Liver (tissue), 9 donors: ENCODE data around the gene PPP1R3G. TPM values are rescaled to one million over a fixed set of nuclear protein-coding genes. Genes with fewer than 3 reads are reported as not detected.

Experiments
- DNase-seq: peaks from one replicate; pipeline ENCODE4 v3.0.0-alpha.2; 2017; ENCODE audit warnings: low spot score
- H3K27ac ChIP-seq, 2 donors: one replicate each; pipeline ENCODE4 v1.7.0; 2013; ENCODE audit warnings: inconsistent platforms in 2 of 2, low read length in 2 of 2, control low read depth in 1 of 2, low read depth in 1 of 2, mild to moderate bottlenecking in 1 of 2
- H3K27me3 ChIP-seq, 4 donors: one replicate each; pipeline versions ENCODE4 v1.6.1 to v1.7.0; 2013; ENCODE audit warnings: low read length in 3 of 4, inconsistent platforms in 1 of 4, mild to moderate bottlenecking in 1 of 4, moderate library complexity in 1 of 4; ENCODE audit not compliant: control insufficient read depth in 4 of 4, insufficient read depth in 4 of 4
- H3K36me3 ChIP-seq, 4 donors: one replicate each; pipeline versions ENCODE4 v1.6.1 to v1.7.0; 2013; ENCODE audit warnings: low read length in 3 of 4, mild to moderate bottlenecking in 3 of 4, low read depth in 1 of 4, moderate library complexity in 1 of 4; ENCODE audit not compliant: control insufficient read depth in 4 of 4, insufficient read depth in 3 of 4
- H3K4me1 ChIP-seq, 4 donors: one replicate each; pipeline versions ENCODE4 v1.6.1 to v1.7.0; 2013; ENCODE audit warnings: low read length in 3 of 4, mild to moderate bottlenecking in 3 of 4, moderate library complexity in 1 of 4; ENCODE audit not compliant: control insufficient read depth in 4 of 4, insufficient read depth in 4 of 4
- H3K4me3 ChIP-seq, 3 donors: one replicate each; pipeline versions ENCODE4 v1.6.1 to v1.7.0; 2013; ENCODE audit warnings: low read length in 3 of 3, control low read depth in 1 of 3, low read depth in 1 of 3, mild to moderate bottlenecking in 1 of 3
- H3K9ac ChIP-seq, 2 donors: one replicate each; pipeline ENCODE4 v1.7.0; 2013; ENCODE audit warnings: low read length in 2 of 2, mild to moderate bottlenecking in 2 of 2, moderate library complexity in 2 of 2, control low read depth in 1 of 2, low read depth in 1 of 2
- H3K9me3 ChIP-seq, 4 donors: one replicate each; pipeline versions ENCODE4 v1.6.1 to v1.7.0; 2013; ENCODE audit warnings: low read length in 3 of 4; ENCODE audit not compliant: control insufficient read depth in 4 of 4
- EGR1 ChIP-seq, 2 donors: IDR thresholded peaks; 2 replicates each; pipeline ENCODE4 v1.6.1; 2016 to 2018; ENCODE audit warnings: antibody characterized with exemption in 2 of 2, low read depth in 2 of 2
- FOXA1 ChIP-seq: IDR thresholded peaks from 2 replicates; pipeline ENCODE4 v1.6.1; 2016; ENCODE audit warnings: antibody characterized with exemption
- FOXA2 ChIP-seq: IDR thresholded peaks from 2 replicates; pipeline ENCODE4 v1.6.1; 2016; ENCODE audit warnings: antibody characterized with exemption
- HNF4G ChIP-seq: IDR thresholded peaks from 2 replicates; pipeline ENCODE4 v1.6.1; 2016; ENCODE audit warnings: antibody characterized with exemption
- JUND ChIP-seq, 2 donors: IDR thresholded peaks; 2 replicates each; pipeline ENCODE4 v1.6.1; 2016; ENCODE audit warnings: antibody characterized with exemption in 2 of 2
- NR2F2 ChIP-seq: IDR thresholded peaks from 2 replicates; pipeline ENCODE4 v1.6.1; 2016; ENCODE audit warnings: antibody characterized with exemption
- RAD21 ChIP-seq, 2 donors: IDR thresholded peaks; 2 replicates each; pipeline ENCODE4 v1.6.1; 2016; ENCODE audit warnings: antibody characterized with exemption in 2 of 2, mild to moderate bottlenecking in 2 of 2
- REST ChIP-seq: IDR thresholded peaks from 2 replicates; pipeline ENCODE4 v1.6.1; 2016; ENCODE audit warnings: antibody characterized with exemption, mild to moderate bottlenecking
- RXRA ChIP-seq, 2 donors: IDR thresholded peaks; 2 replicates each; pipeline ENCODE4 v1.6.1; 2017 to 2018; ENCODE audit warnings: antibody characterized with exemption in 2 of 2, mild to moderate bottlenecking in 1 of 2
- SP1 ChIP-seq: IDR thresholded peaks from 2 replicates; pipeline ENCODE4 v1.6.1; 2018; ENCODE audit warnings: antibody characterized with exemption, mild to moderate bottlenecking
- TAF1 ChIP-seq: conservative IDR thresholded peaks from 2 replicates; pipeline ENCODE4 v1.6.1; 2016; ENCODE audit warnings: antibody characterized with exemption, mild to moderate bottlenecking
- YY1 ChIP-seq: IDR thresholded peaks from 2 replicates; pipeline ENCODE4 v1.6.1; 2016; ENCODE audit warnings: antibody characterized with exemption, mild to moderate bottlenecking
- ZBTB33 ChIP-seq: IDR thresholded peaks from 2 replicates; pipeline ENCODE4 v1.6.1; 2016; ENCODE audit warnings: antibody characterized with exemption
- WGBS: extraction: QIAGEN DNeasy Blood & Tissue Kit; methylation state at CpG from one replicate; pipeline ENCODE4 v1.1.7; 2013; 5-methylcytosine and 5-hydroxymethylcytosine counted together
- polyA plus RNA-seq, 2 donors: library from polyadenylated mRNA; stranded (reverse) in 1 of 2; unstranded in 1 of 2; fragments of 200-250 nt in 1 of 2; fragments of >200 nt in 1 of 2; fragmentation: Nextera tagmentation in 1 of 2; extraction: Ambion mirVana in 1 of 2; gene quantifications; one replicate each; pipeline versions ENCODE4 v1.2.1 to v1.2.3, GENCODE V29; 2013 to 2015
- total RNA-seq, 2 donors: library from RNA; depleted of rRNA; stranded (reverse); fragments of >200 nt; gene quantifications; one replicate each; pipeline ENCODE4 v1.2.3, GENCODE V29; 2014
- TF ChIP-seq, protein P1 (sequence below): IDR thresholded peaks from 2 replicates; pipeline ENCODE4 v1.6.1; 2016; ENCODE audit warnings: antibody characterized with exemption
- TF ChIP-seq, protein P2 (sequence below): IDR thresholded peaks from 2 replicates; pipeline ENCODE4 v1.6.1; 2016; ENCODE audit warnings: antibody characterized with exemption
- TF ChIP-seq, protein P3 (sequence below): fragments of 150-350 bp; IDR thresholded peaks from 2 replicates; pipeline ENCODE4 v1.5.1; 2017; ENCODE audit warnings: improper control_type of control experiment, low read depth, low read length; ENCODE audit not compliant: missing input control
- donor health status: healthy.
- donor health status: healthy.
- donor health status: healthy.
- donor health status: healthy.
- donor health status: healthy.

The PPP1R3G gene
- total and polyA plus RNA-seq, 4 donors: 0.25 to 3.0 (median 0.47) TPM

- Histone ChIP-seq H3K9me3 (no peaks in the 10 kb centered on the region), H3K27ac (no peak overlapping the region), H3K9ac (no peak overlapping the region), H3K4me1 (peaks cover 0 to 14% (median 13%) of the 10 kb centered on the region in 4 donors), H3K4me3 (no peak overlapping the region), H3K27me3 (no peaks in the 10 kb centered on the region), H3K36me3 (no peaks in the 10 kb centered on the region)
- DNase-seq: peak; percentile 48
- WGBS: 78% methylated on average over 12 of the region's 12 CpGs
- TF ChIP-seq, protein P1, sequence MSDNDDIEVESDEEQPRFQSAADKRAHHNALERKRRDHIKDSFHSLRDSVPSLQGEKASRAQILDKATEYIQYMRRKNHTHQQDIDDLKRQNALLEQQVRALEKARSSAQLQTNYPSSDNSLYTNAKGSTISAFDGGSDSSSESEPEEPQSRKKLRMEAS: no peak
- TF ChIP-seq HNF4G (no peak), YY1 (no peak), REST (no peak), FOXA2 (no peak), EGR1 (IDR thresholded peaks at IDR 0.05; ENCODE audit: low read depth in 2 of 2) (no peak), RAD21 (IDR thresholded peaks at IDR 0.05) (no peak)
Measured at GRCh38 chr6:5082487-5083306, 2.4 kb upstream of the PPP1R3G start.

DNA sequence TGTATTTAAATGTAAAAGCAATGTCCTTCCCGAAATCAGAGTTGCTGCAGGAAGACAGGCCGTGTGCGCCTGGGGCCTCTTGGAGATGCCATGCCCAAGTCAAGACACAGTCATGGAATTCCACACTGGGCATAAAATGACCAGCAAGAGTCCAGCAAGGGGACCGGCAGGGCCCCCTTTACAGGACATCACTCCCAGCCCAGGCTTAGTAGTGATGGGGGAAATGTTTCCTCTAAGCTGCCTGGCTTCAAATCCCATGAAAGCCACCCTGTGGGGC lies 1.9 kb upstream of the PPP1R3G start:
- DNase-seq: no peak
- H3K27me3 ChIP-seq: no peaks in the 10 kb centered on the region
- no peaks in the 10 kb centered on the region for H3K9me3 ChIP-seq
- H3K4me3 ChIP-seq: no peak overlapping the region
- no peaks in the 10 kb centered on the region for H3K36me3 ChIP-seq
- peaks cover 0 to 14% (median 13%) of the 10 kb centered on the region in 4 donors for H3K4me1 ChIP-seq
- H3K9ac ChIP-seq: no peak overlapping the region
- no peak overlapping the region for H3K27ac ChIP-seq
- WGBS: 50% methylated on average over 4 of the region's 4 CpGs
- TF ChIP-seq, protein P2, sequence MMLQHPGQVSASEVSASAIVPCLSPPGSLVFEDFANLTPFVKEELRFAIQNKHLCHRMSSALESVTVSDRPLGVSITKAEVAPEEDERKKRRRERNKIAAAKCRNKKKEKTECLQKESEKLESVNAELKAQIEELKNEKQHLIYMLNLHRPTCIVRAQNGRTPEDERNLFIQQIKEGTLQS: no peak
- TF ChIP-seq SP1 (no peak), NR2F2 (no peak), JUND (IDR thresholded peaks at IDR 0.05) (no peak), TAF1 (no peak), RXRA (IDR thresholded peaks at IDR 0.05) (no peak), RAD21 (IDR thresholded peaks at IDR 0.05) (no peak), FOXA2 (no peak)
- TF ChIP-seq, protein P1: no peak

- H3K4me1 ChIP-seq: peaks cover 0 to 14% (median 13%) of the 10 kb centered on the region in 4 donors
- H3K9ac ChIP-seq: peak overlapping the region in 1 of 2 donors; percentile 22
- TF ChIP-seq ZBTB33 (no peak), FOXA2 (no peak), YY1 (no peak), RAD21 (IDR thresholded peaks at IDR 0.05) (no peak), FOXA1 (no peak)
- TF ChIP-seq, protein P3, sequence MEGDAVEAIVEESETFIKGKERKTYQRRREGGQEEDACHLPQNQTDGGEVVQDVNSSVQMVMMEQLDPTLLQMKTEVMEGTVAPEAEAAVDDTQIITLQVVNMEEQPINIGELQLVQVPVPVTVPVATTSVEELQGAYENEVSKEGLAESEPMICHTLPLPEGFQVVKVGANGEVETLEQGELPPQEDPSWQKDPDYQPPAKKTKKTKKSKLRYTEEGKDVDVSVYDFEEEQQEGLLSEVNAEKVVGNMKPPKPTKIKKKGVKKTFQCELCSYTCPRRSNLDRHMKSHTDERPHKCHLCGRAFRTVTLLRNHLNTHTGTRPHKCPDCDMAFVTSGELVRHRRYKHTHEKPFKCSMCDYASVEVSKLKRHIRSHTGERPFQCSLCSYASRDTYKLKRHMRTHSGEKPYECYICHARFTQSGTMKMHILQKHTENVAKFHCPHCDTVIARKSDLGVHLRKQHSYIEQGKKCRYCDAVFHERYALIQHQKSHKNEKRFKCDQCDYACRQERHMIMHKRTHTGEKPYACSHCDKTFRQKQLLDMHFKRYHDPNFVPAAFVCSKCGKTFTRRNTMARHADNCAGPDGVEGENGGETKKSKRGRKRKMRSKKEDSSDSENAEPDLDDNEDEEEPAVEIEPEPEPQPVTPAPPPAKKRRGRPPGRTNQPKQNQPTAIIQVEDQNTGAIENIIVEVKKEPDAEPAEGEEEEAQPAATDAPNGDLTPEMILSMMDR: no peak
- TF ChIP-seq, protein P2: no peak
- H3K4me3 ChIP-seq: peak overlapping the region in 1 of 3 donors; percentile 71
- no peak for DNase-seq
- H3K36me3 ChIP-seq: no peaks in the 10 kb centered on the region
- H3K27ac ChIP-seq: peak overlapping the region in 1 of 2 donors; percentile 90
- 58% methylated on average over 18 of the region's 18 CpGs for WGBS
- H3K27me3 ChIP-seq: no peaks in the 10 kb centered on the region
- H3K9me3 ChIP-seq: no peaks in the 10 kb centered on the region
Measured at GRCh38 chr6:5083813-5084359, 1.3 kb upstream of the PPP1R3G start.
